ENCODE measurements around the gene FAM240A.

The FAM240A gene

DNA sequence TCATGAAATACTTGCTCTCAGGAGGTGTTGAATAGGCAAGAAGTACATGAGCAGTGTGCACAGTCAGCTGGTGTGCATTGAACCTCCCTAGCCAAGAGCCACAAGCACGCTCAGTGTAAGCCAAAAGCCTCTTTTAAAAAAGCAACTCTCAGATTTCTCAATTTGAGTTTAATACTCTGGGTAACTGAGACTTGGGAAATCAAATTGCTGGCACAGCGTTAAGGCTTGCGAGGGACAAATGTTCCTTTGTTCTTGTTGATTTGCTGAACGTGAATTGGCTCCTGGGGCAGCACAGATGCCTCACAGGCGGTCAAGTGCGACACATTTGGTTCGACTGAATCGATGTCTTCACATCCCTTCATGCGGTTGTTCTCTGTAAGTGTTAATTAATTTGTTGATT lies at the start of gene FAM240A:
Gene FAM240A, plus strand, starts transcription at position 202 of the 400 bp plus-strand sequence. Its CDS starts 159 bp downstream, at position 361.
- TF ChIP-seq, protein P1, sequence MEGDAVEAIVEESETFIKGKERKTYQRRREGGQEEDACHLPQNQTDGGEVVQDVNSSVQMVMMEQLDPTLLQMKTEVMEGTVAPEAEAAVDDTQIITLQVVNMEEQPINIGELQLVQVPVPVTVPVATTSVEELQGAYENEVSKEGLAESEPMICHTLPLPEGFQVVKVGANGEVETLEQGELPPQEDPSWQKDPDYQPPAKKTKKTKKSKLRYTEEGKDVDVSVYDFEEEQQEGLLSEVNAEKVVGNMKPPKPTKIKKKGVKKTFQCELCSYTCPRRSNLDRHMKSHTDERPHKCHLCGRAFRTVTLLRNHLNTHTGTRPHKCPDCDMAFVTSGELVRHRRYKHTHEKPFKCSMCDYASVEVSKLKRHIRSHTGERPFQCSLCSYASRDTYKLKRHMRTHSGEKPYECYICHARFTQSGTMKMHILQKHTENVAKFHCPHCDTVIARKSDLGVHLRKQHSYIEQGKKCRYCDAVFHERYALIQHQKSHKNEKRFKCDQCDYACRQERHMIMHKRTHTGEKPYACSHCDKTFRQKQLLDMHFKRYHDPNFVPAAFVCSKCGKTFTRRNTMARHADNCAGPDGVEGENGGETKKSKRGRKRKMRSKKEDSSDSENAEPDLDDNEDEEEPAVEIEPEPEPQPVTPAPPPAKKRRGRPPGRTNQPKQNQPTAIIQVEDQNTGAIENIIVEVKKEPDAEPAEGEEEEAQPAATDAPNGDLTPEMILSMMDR (IDR thresholded peaks at IDR 0.05; ENCODE audit: low read length, missing control alignments) = no peak
- H3K4me3 ChIP-seq (replicated peaks; ENCODE audit: low read depth, low read length) = no peak within 1 kb of the TSS
- peak; percentile 13 for DNase-seq (ENCODE audit: low read depth)

DNA sequence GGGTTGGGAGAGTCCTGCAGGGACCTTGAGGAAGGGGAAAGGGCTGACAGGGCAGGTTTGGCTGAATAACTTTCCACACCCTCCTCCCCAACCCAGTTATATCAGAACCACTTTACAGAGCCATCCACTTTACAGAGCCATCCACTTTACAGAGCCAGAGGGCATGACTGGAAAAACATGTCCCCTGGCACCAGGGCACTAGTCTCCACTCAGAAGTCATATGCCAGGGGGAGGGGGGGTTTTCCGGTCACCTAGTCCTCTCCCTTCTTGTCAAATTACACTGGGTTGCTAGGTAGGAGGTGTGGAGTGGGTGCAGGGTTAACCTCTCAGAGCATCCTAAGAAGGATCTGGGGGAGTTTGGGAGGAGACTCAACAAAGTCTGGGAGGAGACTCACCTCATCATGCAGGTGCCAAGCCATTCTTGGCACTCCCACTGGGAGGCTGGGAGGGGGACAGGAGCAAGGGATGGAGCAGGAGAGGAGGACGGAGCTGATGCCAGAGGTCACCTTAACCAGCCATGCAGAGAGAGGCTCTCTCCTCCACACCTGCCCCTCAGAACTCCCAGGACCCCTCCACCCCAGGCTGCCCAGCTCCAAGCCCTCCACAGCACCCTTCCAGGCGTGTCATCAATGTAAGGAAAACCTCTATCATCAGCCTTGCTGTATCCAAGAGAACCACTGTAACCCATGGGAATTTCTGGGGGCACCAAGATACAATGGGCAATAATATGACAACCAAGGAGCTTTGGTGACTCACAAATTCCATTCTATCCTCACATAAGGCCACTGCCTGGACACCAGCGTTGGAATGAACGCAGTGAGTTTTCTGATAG lies 47.9 kb upstream of the FAM240A start:
- H3K4me3 ChIP-seq (replicated peaks; ENCODE audit: low read depth, low read length) = no peak overlapping the region
- TF ChIP-seq, protein P1 (IDR thresholded peaks at IDR 0.05; ENCODE audit: low read length, missing control alignments) = no peak
- no peak for DNase-seq (ENCODE audit: low read depth)

DNA sequence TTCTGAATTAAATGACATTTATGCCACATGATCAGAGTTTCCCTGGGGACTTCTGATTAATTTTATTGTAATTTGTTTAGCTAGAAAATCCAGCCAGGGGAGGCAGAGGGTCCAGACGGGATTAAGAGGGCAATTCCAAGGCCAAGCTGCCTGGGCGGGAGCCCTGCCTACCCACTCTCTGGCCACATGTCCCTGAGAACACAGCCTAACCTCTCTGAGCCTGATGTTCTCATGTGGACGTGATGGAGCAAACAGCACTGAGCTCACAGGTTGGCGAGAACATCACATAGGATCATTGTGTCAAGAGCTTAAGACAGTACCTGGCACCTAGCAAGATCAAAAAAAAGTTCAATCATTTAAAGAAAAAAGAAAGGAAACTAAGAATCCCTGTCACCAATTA lies 47.2 kb upstream of the FAM240A start:
- no peak overlapping the region for H3K4me3 ChIP-seq (replicated peaks; ENCODE audit: low read depth, low read length)
- DNase-seq (ENCODE audit: low read depth) = no peak
- TF ChIP-seq, protein P1 (IDR thresholded peaks at IDR 0.05; ENCODE audit: low read length, missing control alignments) = no peak

DNA sequence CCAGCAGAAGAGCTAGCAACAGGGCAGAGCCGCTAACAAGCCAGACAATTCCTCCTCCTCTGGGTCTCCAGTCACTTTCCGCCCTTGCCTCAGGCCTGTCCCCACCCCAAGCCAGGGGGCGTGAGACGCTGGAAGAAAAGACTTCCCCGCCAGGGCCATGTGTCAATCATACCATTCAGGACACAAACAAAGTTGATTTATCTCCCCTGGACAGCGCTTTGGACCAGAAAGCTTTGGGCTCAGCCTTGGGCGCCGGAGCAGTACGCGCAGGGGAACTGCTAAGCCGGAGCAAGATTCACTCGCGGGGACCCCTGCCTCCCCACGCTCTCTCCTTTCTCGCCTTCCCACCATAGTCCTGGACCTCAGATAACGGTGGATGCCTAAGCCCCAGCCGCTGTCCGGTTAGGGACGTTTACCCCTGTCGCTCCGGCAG lies 46.7 kb upstream of the FAM240A start:
- TF ChIP-seq, protein P1 (IDR thresholded peaks at IDR 0.05; ENCODE audit: low read length, missing control alignments) = no peak
- H3K4me3 ChIP-seq (replicated peaks; ENCODE audit: low read depth, low read length) = peak overlapping the region; percentile 54
- no peak for DNase-seq (ENCODE audit: low read depth)

DNA sequence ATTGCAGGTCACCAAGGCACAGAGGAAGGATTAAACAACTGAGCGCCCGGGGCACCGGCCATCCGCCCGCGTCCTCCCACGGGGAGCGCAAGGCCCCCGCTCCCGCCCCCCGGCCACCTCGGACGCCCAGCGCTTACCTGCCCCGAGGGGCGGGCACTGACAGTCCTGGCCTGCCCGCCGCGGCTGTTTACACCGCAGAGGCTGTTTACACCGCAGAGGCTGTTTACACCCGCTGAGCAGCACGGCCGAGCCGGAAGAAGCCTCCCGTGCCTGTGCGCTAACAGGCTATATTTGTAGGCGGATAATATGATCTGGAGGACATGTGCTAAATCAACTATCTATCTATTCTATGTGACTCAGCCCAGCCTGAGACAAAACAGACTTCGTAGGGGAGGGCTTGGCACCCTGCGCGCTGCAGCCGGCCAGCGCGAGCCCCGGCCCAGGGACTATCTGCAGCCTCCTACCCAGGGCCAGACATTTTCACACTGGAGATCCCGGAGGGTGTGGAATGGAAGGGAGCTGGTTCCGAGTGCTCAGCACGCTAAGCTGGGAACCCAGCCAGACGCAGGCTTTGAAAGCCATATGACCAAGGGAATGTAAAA lies 46.2 kb upstream of the FAM240A start, which contains the start of gene LRRC2:
Gene LRRC2, minus strand, starts transcription at position 263 of the 602 bp plus-strand sequence. CDS start 14,711 bp downstream, outside the sequence.
- DNase-seq (ENCODE audit: low read depth) = peak; percentile 76
- H3K4me3 ChIP-seq (replicated peaks; ENCODE audit: low read depth, low read length) = peak within 1 kb of the TSS; percentile 54
- TF ChIP-seq, protein P1 (IDR thresholded peaks at IDR 0.05; ENCODE audit: low read length, missing control alignments) = no peak

DNA sequence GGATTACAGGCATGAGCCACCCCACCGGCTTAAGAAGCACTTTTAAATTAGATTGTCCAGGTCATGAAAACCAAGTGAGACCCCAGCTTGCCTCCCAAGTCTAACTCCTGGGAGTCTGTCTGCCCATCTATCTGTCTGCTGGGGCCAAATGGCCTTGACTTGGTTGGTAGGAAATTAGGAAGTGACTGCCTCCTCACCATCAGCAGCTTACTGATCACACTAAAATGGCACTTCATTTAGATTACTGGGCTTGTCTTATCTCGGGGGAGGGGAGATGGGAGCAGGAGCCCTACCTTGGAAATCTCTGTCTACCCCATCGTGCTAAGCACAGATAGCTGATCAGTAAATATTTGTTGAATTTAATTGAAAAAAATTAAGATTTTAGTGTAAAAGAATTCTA lies 40.6 kb upstream of the FAM240A start:
- TF ChIP-seq, protein P1 (IDR thresholded peaks at IDR 0.05; ENCODE audit: low read length, missing control alignments) = no peak
- no peak overlapping the region for H3K4me3 ChIP-seq (replicated peaks; ENCODE audit: low read depth, low read length)
- no peak for DNase-seq (ENCODE audit: low read depth)

Data from fibroblast of pulmonary artery (primary cell).